DMS53 (cell line): ENCODE data around the gene TSHZ2.

ENCODE experiments used
- DNase-seq: peaks from one replicate; lab custom pipeline; 2025; lab: John Stamatoyannopoulos, UW

Gene TSHZ2

GRCh38 chr20:53252002-53252401 is 279.8 kb downstream of the TSHZ2 start:
- no peak for DNase-seq

- peak; percentile 10 for DNase-seq
Measured at GRCh38 chr20:53253668-53254067, 281.5 kb downstream of the TSHZ2 start.

- DNase-seq = no peak
Measured at GRCh38 chr20:53255102-53255710, 283.0 kb downstream of the TSHZ2 start.

- no peak for DNase-seq
Measured at GRCh38 chr20:53258741-53259140, 286.6 kb downstream of the TSHZ2 start.

GRCh38 chr20:53260168-53260567 is 288.0 kb downstream of the TSHZ2 start:
- DNase-seq = no peak

GRCh38 chr20:53260591-53260990 is 288.4 kb downstream of the TSHZ2 start:
- no peak for DNase-seq

- DNase-seq = no peak
Measured at GRCh38 chr20:53262365-53262764, 290.2 kb downstream of the TSHZ2 start.

GRCh38 chr20:53263554-53264438 is 291.6 kb downstream of the TSHZ2 start:
- no peak for DNase-seq

GRCh38 chr20:53264604-53265003 is 292.4 kb downstream of the TSHZ2 start:
- DNase-seq = no peak

GRCh38 chr20:53265304-53265875 is 293.2 kb downstream of the TSHZ2 start:
- DNase-seq = no peak

GRCh38 chr20:53269380-53269779 is 297.2 kb downstream of the TSHZ2 start:
- no peak for DNase-seq

- DNase-seq = no peak
Measured at GRCh38 chr20:53270792-53271375, 298.7 kb downstream of the TSHZ2 start.

GRCh38 chr20:53274365-53274764 is 302.2 kb downstream of the TSHZ2 start:
- no peak for DNase-seq

- no peak for DNase-seq
Measured at GRCh38 chr20:53274807-53275206, 302.6 kb downstream of the TSHZ2 start.

GRCh38 chr20:53276143-53276542 is 304.0 kb downstream of the TSHZ2 start:
- no peak for DNase-seq

- DNase-seq = no peak
Measured at GRCh38 chr20:53278555-53278954, 306.4 kb downstream of the TSHZ2 start.

GRCh38 chr20:53279735-53280134 is 307.6 kb downstream of the TSHZ2 start:
- DNase-seq = no peak

GRCh38 chr20:53281557-53282117 is 309.5 kb downstream of the TSHZ2 start:
- DNase-seq = no peak

GRCh38 chr20:53282217-53282955 is 310.2 kb downstream of the TSHZ2 start:
- DNase-seq = no peak

- DNase-seq = no peak
Measured at GRCh38 chr20:53283011-53283410, 310.9 kb downstream of the TSHZ2 start.

- DNase-seq = no peak
Measured at GRCh38 chr20:53283597-53283996, 311.4 kb downstream of the TSHZ2 start.

- no peak for DNase-seq
Measured at GRCh38 chr20:53284256-53284655, 312.1 kb downstream of the TSHZ2 start.
